Forelimb muscle (tissue), 1 donor: ENCODE measurements around the gene LMO1. TPM values are rescaled to one million over a fixed set of nuclear protein-coding genes. Genes with fewer than 3 reads are reported as not detected.

Source experiments
- DNase-seq: peaks from one replicate; pipeline ENCODE4 v3.0.0-alpha.2; 2013; ENCODE audit warnings: low read depth
- polyA plus RNA-seq: library from polyadenylated mRNA; unstranded; fragments of 120-200 nt; gene quantifications from one replicate; pipeline ENCODE4 v1.2.1, GENCODE V29; 2013; ENCODE audit not compliant: insufficient read length

The LMO1 gene
- polyA plus RNA-seq, 1 donor, result 4.0 TPM

GRCh38 chr11:8288824-8289491 is 25.3 kb upstream of the LMO1 start:
- no peak for DNase-seq

DNA sequence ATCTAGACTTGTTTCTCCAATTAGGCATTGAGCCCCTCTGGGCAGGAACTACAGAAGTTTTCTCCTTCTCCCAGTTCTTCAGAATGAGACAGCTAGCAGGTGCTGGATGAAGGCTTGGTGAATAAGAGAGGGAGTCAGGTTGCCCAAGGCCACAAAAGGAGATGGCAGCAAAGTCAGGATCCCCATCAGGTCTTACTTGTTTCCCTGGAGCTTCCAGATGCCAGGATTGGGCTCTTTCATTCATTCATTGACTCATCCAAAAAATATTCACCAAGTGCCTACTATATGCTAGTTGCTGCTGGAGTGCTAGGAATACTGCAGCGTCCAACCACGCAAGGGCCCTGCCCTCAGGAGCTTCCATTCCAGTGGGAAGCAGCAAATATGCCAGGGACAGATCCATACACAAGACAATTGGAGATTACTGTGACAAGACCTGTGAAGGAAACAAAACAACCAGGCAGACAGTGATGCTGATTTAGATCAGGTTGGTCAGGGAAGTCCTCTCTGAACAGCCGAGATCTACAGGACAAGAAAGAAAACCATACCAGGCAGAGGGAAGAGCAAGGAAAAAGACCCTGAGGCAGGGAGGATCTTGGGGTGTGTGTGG is 24.6 kb upstream of the LMO1 start:
- no peak for DNase-seq

GRCh38 chr11:8287703-8288102 is 24.0 kb upstream of the LMO1 start:
- no peak for DNase-seq

DNA sequence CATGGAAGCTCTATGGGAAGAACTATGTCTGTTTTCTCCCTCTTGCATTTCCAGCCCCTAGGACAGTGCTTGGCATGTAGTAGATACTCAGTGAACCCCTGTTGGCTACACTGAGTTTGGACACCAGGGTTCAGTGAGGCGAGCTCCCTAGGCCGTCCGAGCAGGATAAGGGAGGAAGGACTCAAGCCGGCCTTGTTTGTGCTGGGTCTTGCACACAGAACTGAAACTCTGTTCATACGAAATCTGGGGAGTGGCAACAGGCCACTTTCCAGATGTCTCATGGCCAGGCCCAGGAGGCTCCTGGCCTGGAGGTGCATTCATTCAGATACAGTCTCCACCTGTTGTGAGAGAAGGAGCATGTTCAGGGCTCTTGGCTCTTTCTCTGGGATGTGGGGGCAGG is 23.6 kb upstream of the LMO1 start:
- DNase-seq, result no peak

DNA sequence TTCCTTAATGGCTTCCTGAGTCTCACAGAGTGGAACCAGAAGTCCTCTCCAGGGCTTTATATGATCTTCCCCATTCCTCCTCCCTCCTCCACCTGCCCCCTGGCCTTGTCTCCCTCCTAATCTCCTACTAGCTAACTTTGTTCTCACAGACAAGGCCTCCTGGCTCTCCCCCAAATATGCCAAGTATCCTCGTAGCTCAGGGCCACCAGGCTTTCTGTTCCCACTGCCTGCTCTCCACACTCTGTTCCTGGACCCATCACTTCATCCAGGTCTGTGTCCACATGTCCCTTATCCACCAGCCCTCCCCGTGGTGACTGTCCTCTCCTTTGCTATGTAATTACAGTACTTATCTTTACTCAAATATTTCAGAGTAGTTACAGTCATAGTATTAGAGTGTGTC is 23.2 kb upstream of the LMO1 start:
- DNase-seq, result no peak

DNA sequence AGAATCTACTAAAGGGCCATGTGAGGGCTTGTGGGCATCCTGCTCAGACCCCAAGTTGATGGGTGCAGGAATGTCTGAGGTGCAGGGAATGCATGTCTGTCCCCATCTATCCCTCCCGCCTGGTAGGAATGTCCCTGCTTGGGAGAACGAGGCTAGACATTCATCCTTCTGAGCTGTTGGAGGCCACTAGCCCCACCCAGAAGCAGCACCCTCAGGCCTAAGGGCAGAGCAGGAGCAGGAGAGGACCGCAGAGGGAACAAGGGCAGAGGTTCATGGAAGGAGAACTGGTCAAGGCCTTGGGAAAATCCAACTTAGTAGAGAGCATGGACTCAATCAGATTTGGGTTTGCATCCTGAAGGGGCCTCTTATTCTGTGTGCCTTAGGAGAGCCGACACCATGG is 22.1 kb upstream of the LMO1 start:
- DNase-seq, result no peak

- DNase-seq, result no peak
Observed at GRCh38 chr11:8285228-8285627, 21.6 kb upstream of the LMO1 start.

DNA sequence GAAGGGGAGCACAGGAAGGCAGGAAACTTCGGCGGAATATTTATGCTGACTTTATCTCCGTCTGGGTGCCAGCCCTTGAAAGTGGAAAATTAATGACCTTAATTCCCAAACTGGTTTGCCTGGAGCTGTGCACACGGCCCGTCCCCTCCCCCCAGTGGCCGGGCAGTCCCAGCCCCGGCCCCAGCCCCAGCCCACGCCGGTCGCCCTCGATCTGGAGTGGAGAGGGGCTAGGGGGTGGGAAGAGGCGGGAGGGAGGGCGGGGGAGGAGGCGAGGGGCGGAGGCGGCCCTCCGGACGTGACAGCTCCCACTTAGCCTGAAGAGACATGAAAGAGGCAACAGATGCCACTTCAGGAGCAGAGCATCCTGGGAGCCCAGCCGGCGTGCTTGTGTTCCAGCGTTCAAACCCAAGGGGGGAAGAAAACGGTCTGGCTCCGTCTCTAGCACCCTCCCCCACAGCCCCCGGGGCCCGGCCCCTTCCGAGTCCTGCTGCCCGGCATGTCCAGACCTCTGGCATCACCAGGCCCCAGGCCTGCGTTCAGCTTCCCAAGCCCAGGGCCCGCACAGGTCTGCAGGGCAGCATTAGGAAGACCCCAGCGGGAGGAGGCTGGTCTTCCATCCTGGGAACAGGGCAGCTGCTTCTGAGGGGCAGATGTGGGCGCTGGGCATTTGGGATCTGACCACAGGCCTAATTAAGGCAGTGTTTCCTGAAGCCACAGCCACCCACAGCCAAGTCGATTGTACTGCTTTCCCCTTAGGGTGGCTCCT is 20.0 kb upstream of the LMO1 start:
- DNase-seq, result no peak

- DNase-seq, result no peak
Observed at GRCh38 chr11:8283100-8283464, 19.4 kb upstream of the LMO1 start.

- DNase-seq, result no peak
Observed at GRCh38 chr11:8282631-8283030, 19.0 kb upstream of the LMO1 start.

DNA sequence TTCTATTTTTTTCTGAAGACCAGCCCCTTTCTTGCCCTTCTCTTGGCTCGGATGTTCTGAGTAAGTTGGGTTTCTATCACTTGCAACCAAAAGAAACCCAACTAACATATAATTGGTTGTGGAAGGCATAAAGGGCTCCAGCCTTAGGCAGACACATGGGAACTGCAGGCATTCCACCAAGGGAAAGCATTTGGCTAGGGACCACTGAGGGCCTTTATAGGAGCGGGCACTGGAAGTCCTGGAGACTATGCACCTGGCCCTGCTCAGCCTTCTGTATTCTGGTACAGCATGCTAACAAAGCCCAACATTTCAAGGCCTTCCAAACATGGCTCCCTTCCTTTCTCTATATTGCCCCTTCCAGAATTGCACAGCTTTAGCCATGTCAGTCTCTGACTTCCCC is 17.6 kb upstream of the LMO1 start:
- DNase-seq, result no peak

DNA sequence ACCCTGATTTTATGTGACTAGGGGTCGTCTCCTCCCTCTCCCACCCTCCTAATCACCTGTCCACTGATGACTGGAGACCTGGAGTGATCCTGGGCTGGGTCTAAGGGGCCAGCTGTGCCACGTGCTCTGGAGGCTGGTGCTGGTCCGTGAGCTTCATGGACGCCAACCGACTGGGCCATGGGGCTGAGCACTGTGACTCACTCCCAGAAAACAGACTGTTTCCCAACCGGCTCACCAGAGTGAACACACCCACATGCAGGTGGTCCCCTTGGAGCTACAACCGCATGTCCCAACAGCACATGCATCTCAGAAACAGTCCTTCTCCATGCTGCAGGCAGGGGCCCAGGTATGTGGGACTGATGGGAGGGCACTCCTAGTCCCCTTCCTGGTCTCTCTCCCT is 14.0 kb upstream of the LMO1 start:
- DNase-seq, result no peak

DNA sequence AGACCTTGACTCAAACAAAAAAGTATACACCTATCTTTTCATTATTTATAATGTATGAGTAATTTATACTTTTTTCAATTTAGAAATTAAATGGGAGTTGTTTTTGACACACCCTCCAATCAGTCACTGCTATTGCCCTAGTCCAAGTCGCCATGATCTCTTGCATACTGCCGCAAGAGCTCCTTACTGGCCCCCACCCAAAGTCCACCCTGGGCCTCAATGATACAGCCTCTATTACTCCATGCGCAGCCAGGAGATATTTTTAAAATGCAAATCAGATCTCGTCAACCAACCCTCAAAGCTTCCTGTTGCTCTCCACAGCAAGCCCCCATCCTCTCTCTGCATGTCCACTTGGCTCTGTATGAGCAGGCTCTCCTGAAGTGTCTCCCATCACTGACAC is 12.8 kb upstream of the LMO1 start:
- no peak for DNase-seq

- DNase-seq, result no peak
Observed at GRCh38 chr11:8273287-8273686, 9.6 kb upstream of the LMO1 start.

DNA sequence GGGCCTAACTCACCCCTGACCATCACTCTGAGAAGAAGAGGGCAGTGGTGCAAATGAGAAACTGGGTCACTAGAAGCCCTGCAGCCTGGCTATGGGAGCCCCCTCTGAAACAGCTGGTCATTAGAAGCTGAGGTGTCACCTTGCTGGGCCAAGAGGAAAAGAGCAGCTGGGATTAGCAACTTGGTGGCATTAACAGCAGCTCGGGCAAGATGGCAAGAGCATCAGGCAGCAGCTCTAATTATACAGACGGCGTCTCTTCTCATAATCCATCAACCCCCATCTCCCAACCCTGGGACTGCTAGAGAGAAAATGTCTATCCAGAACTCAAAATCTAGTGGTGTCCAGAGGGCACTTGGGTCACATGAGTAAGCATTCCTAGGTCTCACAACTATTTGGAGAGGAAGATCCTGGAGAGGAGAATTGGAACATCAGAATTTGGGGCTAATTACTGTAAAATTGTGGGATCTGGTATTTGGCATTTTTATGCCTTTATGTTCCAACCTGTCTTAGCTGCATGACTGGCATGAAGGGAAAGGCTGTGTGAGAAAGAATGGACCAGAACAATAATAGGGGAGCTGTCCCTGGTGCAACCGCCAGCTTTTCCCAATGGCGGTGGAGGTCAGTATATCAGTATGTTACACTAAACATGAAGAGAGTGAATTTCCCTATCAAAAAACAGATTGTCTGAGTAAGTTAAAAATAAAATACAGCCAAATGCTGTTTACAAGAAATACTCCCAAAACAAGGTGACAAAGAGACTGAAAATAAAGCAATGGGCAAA is 7.6 kb upstream of the LMO1 start:
- no peak for DNase-seq

DNA sequence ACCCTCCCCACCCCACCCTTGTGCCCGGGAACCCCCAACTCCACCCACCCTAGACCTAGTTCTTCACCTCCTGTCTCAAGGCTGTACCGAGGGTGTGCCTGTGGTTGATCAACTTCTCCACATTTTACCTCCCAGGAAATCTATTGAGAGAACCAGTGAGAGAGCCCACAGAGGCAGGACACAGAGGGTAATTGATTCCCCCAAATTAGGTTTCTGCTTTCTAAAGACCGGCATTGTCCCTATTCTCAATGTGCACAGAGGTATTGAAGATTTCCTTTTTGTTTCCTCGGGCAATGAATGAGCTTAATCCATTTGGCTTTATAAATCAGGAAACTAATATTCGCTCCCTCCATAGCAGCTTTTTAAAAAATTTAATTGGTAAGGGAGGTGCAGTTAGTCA is 6.0 kb upstream of the LMO1 start:
- no peak for DNase-seq

DNA sequence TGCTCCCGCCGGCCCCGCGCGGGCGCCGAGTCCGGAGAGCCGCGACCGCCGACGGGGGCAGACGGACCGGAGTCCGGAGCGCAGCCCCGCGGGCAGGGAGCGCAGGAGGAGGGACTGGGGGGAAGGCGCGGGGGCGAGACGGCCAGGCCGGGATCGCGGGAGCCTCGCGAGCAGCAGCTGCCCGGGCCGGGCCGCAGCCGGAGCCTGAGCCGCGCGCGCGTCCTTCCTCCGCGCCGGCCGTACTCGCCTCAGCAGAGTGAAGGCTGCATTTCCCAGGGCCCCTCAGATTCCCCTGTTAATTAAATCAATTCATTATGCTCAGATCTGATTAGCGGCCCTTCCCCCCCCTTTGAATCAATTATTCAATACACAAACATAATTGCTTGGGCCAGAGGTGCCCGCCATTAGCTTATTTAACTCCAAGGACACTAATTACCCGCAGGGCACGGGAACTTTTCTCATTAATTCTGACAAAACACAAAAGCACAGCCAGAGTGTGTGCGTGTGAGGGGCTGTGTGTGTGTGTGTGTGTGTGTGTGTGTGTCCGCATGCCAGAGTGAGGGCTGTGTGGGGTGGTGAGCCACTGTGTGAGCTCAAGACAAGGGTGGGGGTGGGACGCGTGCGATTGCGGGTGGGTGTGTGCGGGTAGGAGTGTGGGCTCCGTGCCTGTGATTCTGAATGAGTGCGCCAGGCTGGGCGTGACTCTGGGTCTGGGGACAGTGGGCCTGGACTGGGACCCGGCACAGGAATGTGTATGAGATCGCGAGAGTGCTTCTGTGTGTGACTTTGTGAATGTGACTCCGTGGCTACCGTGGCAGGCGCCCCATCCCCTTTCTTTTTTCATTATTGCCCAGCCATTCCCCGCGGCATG is 5.1 kb upstream of the LMO1 start:
- DNase-seq, result no peak

GRCh38 chr11:8267831-8268529 is 4.3 kb upstream of the LMO1 start:
- no peak for DNase-seq

DNA sequence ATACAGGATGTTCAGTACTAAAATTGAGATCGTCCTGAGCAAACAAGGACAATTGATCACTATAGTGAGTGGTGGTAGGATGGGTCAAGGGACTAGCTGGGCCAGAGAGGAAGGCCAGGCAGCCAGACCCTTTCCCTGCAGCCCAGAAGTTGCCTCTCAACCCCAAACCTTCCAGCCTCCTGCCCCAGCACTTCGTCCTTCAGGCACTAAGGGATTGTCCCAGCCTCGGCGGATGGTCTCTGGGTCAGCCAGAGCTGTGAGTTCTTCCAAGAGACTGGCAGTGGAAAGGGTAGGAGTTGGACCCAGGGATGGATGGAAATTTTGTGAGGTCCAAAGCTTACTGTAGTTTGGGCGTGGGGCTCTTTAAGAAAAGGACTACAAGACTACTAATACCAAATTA is 3.6 kb upstream of the LMO1 start:
- no peak for DNase-seq

GRCh38 chr11:8266246-8267241 is 2.9 kb upstream of the LMO1 start:
- no peak for DNase-seq
